ENCODE data around the gene RTN4R. TPM values are rescaled to one million over a fixed set of nuclear protein-coding genes. Genes with fewer than 3 reads are reported as not detected.

RTN4R gene
- total RNA-seq, 1 experiment from 2014 or later, result 25.0 TPM

- TF ChIP-seq ZNF281 (CRISPR knock-in tag; IDR thresholded peaks at IDR 0.05) (no peak), GABPB1 (CRISPR knock-in tag; IDR thresholded peaks at IDR 0.05) (no peak), ZNF671 (CRISPR knock-in tag; IDR thresholded peaks at IDR 0.05) (no peak), ZNF121 (CRISPR knock-in tag; IDR thresholded peaks at IDR 0.05) (no peak), JUN (CRISPR knock-in tag; IDR thresholded peaks at IDR 0.05) (peak; percentile 50; the same call in 1 of the 2 replicates), CREM (CRISPR knock-in tag; IDR thresholded peaks at IDR 0.05) (peak; percentile 55; the same call in 1 of the 2 replicates), SP1 (CRISPR knock-in tag; conservative IDR thresholded peaks at IDR 0.05) (peak; percentile 57; the same call in 1 of the 2 replicates), GRHL2 (CRISPR knock-in tag; IDR thresholded peaks at IDR 0.05; ENCODE audit: insufficient replicate concordance, severe bottlenecking) (no peak)
Measured at GRCh38 chr22:20299746-20300136, 31.6 kb upstream of the RTN4R start (continued).

GRCh38 chr22:20298803-20299745 lies 31.0 kb upstream of the RTN4R start:
- Mint-ChIP-seq H3K4me1 (peaks cover 6% of the 10 kb centered on the region; the same call in 1 of the 2 replicates), H3K9me3 (no peaks in the 10 kb centered on the region), H3K27me3 (ENCODE audit: low read depth) (peaks cover 53% of the 10 kb centered on the region), H3K36me3 (no peaks in the 10 kb centered on the region), H3K27ac (no peak overlapping the region), H3K4me3 (peak overlapping the region; percentile 65)
- POLR2A ChIA-PET, result interaction anchor here (0.5 to 1.0 kb wide), 2 partner anchors 171 to 801 kb away, joined by 3 read pairs; no protein-coding TSS in a partner anchor
- CTCF ChIA-PET, result interaction anchor here (0.6 to 2.0 kb wide), 15 partner anchors 18 to 209 kb away, joined by 3 to 14 read pairs (median 4); partner anchors contain the start of gene DGCR6L
- DNase-seq (ENCODE audit: low spot score) (peak; percentile 96), ATAC-seq (peak; percentile 85)
- TF ChIP-seq HMGXB4 (CRISPR knock-in tag; IDR thresholded peaks at IDR 0.05), result no peak; the same call in 1 of the 2 replicates
- no peak for TF ChIP-seq ZSCAN18 (CRISPR knock-in tag; IDR thresholded peaks at IDR 0.05)
- TF ChIP-seq ZNF317 (CRISPR knock-in tag; IDR thresholded peaks at IDR 0.05; ENCODE audit: borderline replicate concordance, low read depth), result no peak
- no peak for TF ChIP-seq SMAD3 (CRISPR knock-in tag; IDR thresholded peaks at IDR 0.05; ENCODE audit: borderline replicate concordance)
- TF ChIP-seq STAT6 (CRISPR knock-in tag; conservative IDR thresholded peaks at IDR 0.05; ENCODE audit: low read depth), result no peak
- TF ChIP-seq RORB (CRISPR knock-in tag; IDR thresholded peaks at IDR 0.05), result no peak
- TF ChIP-seq ZNF532 (CRISPR knock-in tag; IDR thresholded peaks at IDR 0.05; ENCODE audit: borderline replicate concordance), result no peak
- no peak for TF ChIP-seq PREB (CRISPR knock-in tag; IDR thresholded peaks at IDR 0.05; ENCODE audit: borderline replicate concordance)
- TF ChIP-seq ATF3 (CRISPR knock-in tag; conservative IDR thresholded peaks at IDR 0.05), result no peak

All from WTC11 (cell line).